A673 (cell line): ENCODE measurements around the gene EHD4. TPM values are rescaled to one million over a fixed set of nuclear protein-coding genes. Genes with fewer than 3 reads are reported as not detected.

ENCODE experiments used
- BruUV-seq: library from RNA; stranded (reverse); fragments of 400-500 nt; replicated peaks from 2 replicates; lab custom pipeline; 2021; lab: Mats Ljungman, UMichigan
- CTCF ChIA-PET: fragments of 300-600 bp; sonication (Branson Sonifier 250); formaldehyde crosslinking; loops from one replicate; lab custom pipeline; 2022; ENCODE audit warnings: antibody characterized with exemption; lab: Charles Lee
- POLR2A ChIA-PET: fragments of 300-600 bp; sonication (Branson Sonifier 250); formaldehyde crosslinking; loops from one replicate; lab custom pipeline; 2022; ENCODE audit warnings: antibody characterized with exemption; ENCODE audit not compliant: low non-redundant PET; lab: Charles Lee
- DNase-seq: peaks from one replicate; pipeline ENCODE4 v3.0.0-alpha.2; 2015; ENCODE audit warnings: low spot score
- H3K27ac ChIP-seq: fragments of 200-600 bp; sonication (generic); 2 replicates; pipeline ENCODE4 v1.5.1; 2016; ENCODE audit warnings: mixed run types, low read depth, mild to moderate bottlenecking, mixed read lengths, antibody characterized with exemption, low read length; ENCODE audit not compliant: poor library complexity, severe bottlenecking
- H3K27me3 ChIP-seq: fragments of 200-600 bp; sonication (generic); replicated peaks from 2 replicates; pipeline ENCODE4 v1.6.1; 2017; ENCODE audit warnings: mixed run types, low read depth, mild to moderate bottlenecking, mixed read lengths, antibody characterized with exemption, low read length; ENCODE audit not compliant: insufficient read depth, poor library complexity
- H3K36me3 ChIP-seq: fragments of 200-600 bp; sonication (generic); 2 replicates; pipeline ENCODE4 v1.6.1; 2016; ENCODE audit warnings: mixed run types, mild to moderate bottlenecking, mixed read lengths, antibody characterized with exemption, low read length; ENCODE audit not compliant: insufficient read depth, poor library complexity, severe bottlenecking
- H3K4me1 ChIP-seq: fragments of 200-600 bp; sonication (generic); 2 replicates; pipeline ENCODE4 v1.6.1; 2017; ENCODE audit warnings: mixed run types, mild to moderate bottlenecking, mixed read lengths, antibody characterized with exemption, low read length; ENCODE audit not compliant: insufficient read depth, poor library complexity, severe bottlenecking
- H3K4me3 ChIP-seq: fragments of 200-600 bp; sonication (generic); 2 replicates; pipeline ENCODE4 v1.5.1; 2016; ENCODE audit warnings: low read depth, mixed run types, mild to moderate bottlenecking, mixed read lengths, low read length; ENCODE audit not compliant: poor library complexity, severe bottlenecking
- H3K9me3 ChIP-seq: fragments of 200-600 bp; sonication (generic); 2 replicates; pipeline ENCODE4 v1.6.1; 2016; ENCODE audit warnings: mixed run types, low read depth, mild to moderate bottlenecking, mixed read lengths, antibody characterized with exemption, low read length; ENCODE audit not compliant: poor library complexity, severe bottlenecking
- CTCF ChIP-seq: fragments of 300-800, 200-600 bp; sonication (generic); conservative IDR thresholded peaks from 2 replicates; pipeline ENCODE4 v1.5.1; 2017; ENCODE audit warnings: low read depth, mild to moderate bottlenecking, antibody characterized with exemption, low read length, moderate library complexity, mixed read lengths
- EZH2 ChIP-seq: fragments of 200-600 bp; sonication (generic); IDR thresholded peaks from 2 replicates; pipeline ENCODE4 v1.6.1; 2017; ENCODE audit warnings: borderline replicate concordance, low read depth, mild to moderate bottlenecking, mixed read lengths, antibody characterized with exemption, low read length; ENCODE audit not compliant: poor library complexity, severe bottlenecking
- intact Hi-C: fragments of 100-400 bp; cut with micrococcal nuclease; formaldehyde crosslinking; loops from one replicate; pipeline ENCODE4 v1.10.0; 2022; ENCODE audit not compliant: unreplicated experiment
- total RNA-seq: library from RNA; stranded (reverse); gene quantifications from 2 replicates; pipeline ENCODE4 v1.2.3, GENCODE V29; 2021

The EHD4 gene
- total RNA-seq, 1 experiment from 2014 or later, result 29.4 TPM

- no peak for TF ChIP-seq EZH2
- no peak for TF ChIP-seq CTCF
- Histone ChIP-seq H3K9me3 (no peaks in the 10 kb centered on the region), H3K4me1 (no peaks in the 10 kb centered on the region), H3K27me3 (no peaks in the 10 kb centered on the region), H3K36me3 (no peaks in the 10 kb centered on the region), H3K4me3 (no peak overlapping the region), H3K27ac (no peak overlapping the region)
- no TSS peak for BruUV-seq
- CTCF ChIA-PET, result no interaction called here
- DNase-seq, result no peak
- POLR2A ChIA-PET, result no interaction called here
- intact Hi-C loops, result no loop called here
These were observed 35.0 kb upstream of the EHD4 start for GRCh38 chr15:42007386-42007785.

- no peaks in the 10 kb centered on the region for H3K9me3 ChIP-seq
- no peak for DNase-seq
- TF ChIP-seq EZH2 (no peak), CTCF (no peak)
- CTCF ChIA-PET, result no interaction called here
- H3K4me1 ChIP-seq, result no peaks in the 10 kb centered on the region
- intact Hi-C loops, result no loop called here
- no peak overlapping the region for H3K4me3 ChIP-seq
- no peaks in the 10 kb centered on the region for H3K36me3 ChIP-seq
- BruUV-seq, result no TSS peak
- POLR2A ChIA-PET, result interaction anchor here (0.6 kb wide), 1 partner anchor 125 kb away, joined by 3 read pairs; no protein-coding TSS in a partner anchor
- H3K27me3 ChIP-seq, result no peaks in the 10 kb centered on the region
- no peak overlapping the region for H3K27ac ChIP-seq
These were observed 30.0 kb upstream of the EHD4 start for GRCh38 chr15:42002333-42002732.

GRCh38 chr15:42001236-42001635 is 28.9 kb upstream of the EHD4 start:
- CTCF ChIA-PET, result no interaction called here
- intact Hi-C loops, result no loop called here
- DNase-seq, result no peak
- Histone ChIP-seq H3K4me1 (no peaks in the 10 kb centered on the region), H3K27me3 (no peaks in the 10 kb centered on the region), H3K9me3 (no peaks in the 10 kb centered on the region), H3K36me3 (no peaks in the 10 kb centered on the region), H3K4me3 (no peak overlapping the region), H3K27ac (no peak overlapping the region)
- POLR2A ChIA-PET, result interaction anchor here (0.7 kb wide), 1 partner anchor 53 kb away, joined by 4 read pairs; no protein-coding TSS in a partner anchor
- no TSS peak for BruUV-seq
- no peak for TF ChIP-seq CTCF
- TF ChIP-seq EZH2, result no peak
